ENCODE results near the gene HEPHL1. TPM values are rescaled to one million over a fixed set of nuclear protein-coding genes. Genes with fewer than 3 reads are reported as not detected.
"Not testable (repeated sequence)": the region's sequence is repeated elsewhere in the genome, so short reads cannot be mapped to it uniquely, and the experiment has no call there.

HEPHL1 gene
- total RNA-seq, 1 donor from 2014 or later = not detected

DNA sequence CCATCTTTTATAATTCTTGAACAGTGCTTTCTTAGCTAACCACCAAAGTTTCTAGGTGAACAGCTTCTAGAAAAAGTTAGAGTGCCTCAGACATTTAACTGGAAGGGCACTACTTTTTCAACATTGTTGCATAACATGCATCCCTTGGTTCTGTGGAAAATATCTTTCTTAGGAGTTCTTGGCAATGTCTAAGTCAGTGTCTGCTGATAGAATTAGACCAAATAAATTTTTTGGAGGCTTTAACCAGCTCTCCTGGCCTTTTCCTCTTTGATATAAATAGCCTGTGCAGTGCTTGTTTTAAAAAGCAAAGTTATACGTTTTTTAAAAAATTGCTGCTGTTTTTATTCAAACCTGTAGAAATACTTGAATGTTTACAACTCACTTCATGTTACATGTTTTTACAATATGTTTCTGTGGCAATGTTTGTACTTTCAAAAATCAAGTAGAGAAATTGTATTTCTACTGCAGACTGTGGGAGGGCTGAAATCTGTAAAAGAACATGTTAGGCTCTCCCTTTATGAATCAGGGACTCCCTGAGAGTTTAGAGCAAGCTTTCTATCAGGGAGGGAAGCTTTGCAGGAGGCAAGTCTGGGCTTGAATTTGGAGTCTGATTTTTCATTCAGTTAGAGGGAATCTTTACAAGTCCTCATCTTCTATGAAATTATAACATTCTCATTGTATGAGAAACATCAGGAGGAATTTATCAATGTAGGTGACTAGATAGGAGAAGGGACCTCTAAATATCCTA, 91.2 kb downstream of the HEPHL1 start:
- H3K27ac Mint-ChIP-seq (ENCODE audit: unreplicated experiment) = no peak overlapping the region
- no peaks in the 10 kb centered on the region for H3K36me3 Mint-ChIP-seq (ENCODE audit: low read depth)
- TF ChIP-seq, protein P1, sequence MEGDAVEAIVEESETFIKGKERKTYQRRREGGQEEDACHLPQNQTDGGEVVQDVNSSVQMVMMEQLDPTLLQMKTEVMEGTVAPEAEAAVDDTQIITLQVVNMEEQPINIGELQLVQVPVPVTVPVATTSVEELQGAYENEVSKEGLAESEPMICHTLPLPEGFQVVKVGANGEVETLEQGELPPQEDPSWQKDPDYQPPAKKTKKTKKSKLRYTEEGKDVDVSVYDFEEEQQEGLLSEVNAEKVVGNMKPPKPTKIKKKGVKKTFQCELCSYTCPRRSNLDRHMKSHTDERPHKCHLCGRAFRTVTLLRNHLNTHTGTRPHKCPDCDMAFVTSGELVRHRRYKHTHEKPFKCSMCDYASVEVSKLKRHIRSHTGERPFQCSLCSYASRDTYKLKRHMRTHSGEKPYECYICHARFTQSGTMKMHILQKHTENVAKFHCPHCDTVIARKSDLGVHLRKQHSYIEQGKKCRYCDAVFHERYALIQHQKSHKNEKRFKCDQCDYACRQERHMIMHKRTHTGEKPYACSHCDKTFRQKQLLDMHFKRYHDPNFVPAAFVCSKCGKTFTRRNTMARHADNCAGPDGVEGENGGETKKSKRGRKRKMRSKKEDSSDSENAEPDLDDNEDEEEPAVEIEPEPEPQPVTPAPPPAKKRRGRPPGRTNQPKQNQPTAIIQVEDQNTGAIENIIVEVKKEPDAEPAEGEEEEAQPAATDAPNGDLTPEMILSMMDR (IDR thresholded peaks at IDR 0.05) = no peak
- peaks cover 11% of the 10 kb centered on the region for H3K4me1 Mint-ChIP-seq (ENCODE audit: low read depth)
- peaks cover 5% of the 10 kb centered on the region for H3K27me3 Mint-ChIP-seq (ENCODE audit: low read depth)
- no peak overlapping the region for H3K4me3 Mint-ChIP-seq (ENCODE audit: unreplicated experiment)
- H3K9me3 Mint-ChIP-seq (ENCODE audit: low read depth) = peaks cover 6% of the 10 kb centered on the region
- DNase-seq (ENCODE audit: low spot score) = no peak

DNA sequence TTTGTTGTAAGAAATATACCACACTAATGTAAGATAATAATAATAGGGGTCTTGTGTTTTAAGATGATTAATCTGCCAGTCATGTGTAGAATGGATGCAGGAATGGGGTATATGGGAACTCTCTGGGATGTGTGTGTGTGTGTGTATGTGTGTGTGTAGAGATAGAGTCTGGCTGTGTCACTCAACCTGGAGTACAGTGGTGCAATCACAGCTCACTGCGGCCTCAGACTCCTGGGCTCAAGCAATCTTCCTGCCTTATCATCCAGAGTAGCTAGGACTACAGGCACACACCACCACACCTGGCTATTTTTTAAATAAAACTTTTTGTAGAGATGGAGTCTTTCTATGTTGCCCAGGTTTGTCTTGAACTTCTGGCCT, 96.0 kb downstream of the HEPHL1 start:
- Mint-ChIP-seq H3K27me3 (ENCODE audit: low read depth) (no peaks in the 10 kb centered on the region), H3K4me1 (ENCODE audit: low read depth) (peaks cover 14% of the 10 kb centered on the region), H3K36me3 (ENCODE audit: low read depth) (no peaks in the 10 kb centered on the region), H3K9me3 (ENCODE audit: low read depth) (no peaks in the 10 kb centered on the region), H3K4me3 (ENCODE audit: unreplicated experiment) (no peak overlapping the region), H3K27ac (ENCODE audit: unreplicated experiment) (no peak overlapping the region)
- TF ChIP-seq, protein P1 (IDR thresholded peaks at IDR 0.05) = no peak
- no peak for DNase-seq (ENCODE audit: low spot score)

DNA sequence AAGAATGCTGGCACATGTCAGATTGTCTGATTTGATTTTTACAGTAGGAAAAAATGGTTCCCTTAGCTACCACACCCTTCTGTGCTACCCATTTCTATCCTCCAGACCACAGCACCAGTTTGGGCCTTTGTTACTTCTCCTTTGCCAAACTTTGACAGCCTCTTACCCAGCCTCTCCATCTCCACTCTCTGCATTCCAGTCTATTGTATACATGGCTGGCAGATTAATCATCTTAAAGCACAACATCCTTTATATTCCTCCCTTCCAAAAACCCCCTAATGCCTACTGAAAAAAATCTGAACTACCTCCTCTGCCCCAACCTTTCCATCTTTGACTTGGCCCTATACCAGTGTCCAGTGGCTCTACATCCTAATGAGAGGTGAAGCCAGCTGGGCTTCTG, 96.7 kb downstream of the HEPHL1 start:
- H3K4me3 Mint-ChIP-seq (ENCODE audit: unreplicated experiment) = no peak overlapping the region
- no peak for DNase-seq (ENCODE audit: low spot score)
- H3K4me1 Mint-ChIP-seq (ENCODE audit: low read depth) = peaks cover 8% of the 10 kb centered on the region
- TF ChIP-seq, protein P1 (IDR thresholded peaks at IDR 0.05) = no peak
- H3K27me3 Mint-ChIP-seq (ENCODE audit: low read depth) = no peaks in the 10 kb centered on the region
- no peaks in the 10 kb centered on the region for H3K36me3 Mint-ChIP-seq (ENCODE audit: low read depth)
- no peak overlapping the region for H3K27ac Mint-ChIP-seq (ENCODE audit: unreplicated experiment)
- no peaks in the 10 kb centered on the region for H3K9me3 Mint-ChIP-seq (ENCODE audit: low read depth)

DNA sequence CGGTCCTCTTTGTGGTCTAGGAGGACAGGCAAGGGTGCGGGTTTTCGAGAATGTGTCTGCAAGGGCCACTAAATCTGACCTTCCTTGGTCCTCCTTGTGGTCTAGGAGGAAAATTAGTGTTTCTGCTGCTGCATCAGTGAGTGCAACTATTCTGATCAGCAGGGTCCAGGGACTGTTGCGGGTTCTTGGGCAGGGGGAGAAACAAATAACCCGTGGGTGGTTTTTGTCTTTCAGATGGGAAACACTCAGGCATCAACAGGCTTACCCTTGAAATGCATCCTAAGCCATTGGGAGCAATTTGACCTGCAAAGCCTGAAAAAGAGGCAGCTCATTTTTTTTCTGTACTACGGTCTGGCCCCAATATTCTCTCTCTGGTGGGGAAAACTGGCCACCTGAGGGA, 98.5 kb downstream of the HEPHL1 start:
- H3K36me3 Mint-ChIP-seq (ENCODE audit: low read depth); H3K27ac Mint-ChIP-seq (ENCODE audit: unreplicated experiment); H3K4me3 Mint-ChIP-seq (ENCODE audit: unreplicated experiment); H3K4me1 Mint-ChIP-seq (ENCODE audit: low read depth); H3K9me3 Mint-ChIP-seq (ENCODE audit: low read depth); DNase-seq (ENCODE audit: low spot score); H3K27me3 Mint-ChIP-seq (ENCODE audit: low read depth): not testable (repeated sequence)

DNA sequence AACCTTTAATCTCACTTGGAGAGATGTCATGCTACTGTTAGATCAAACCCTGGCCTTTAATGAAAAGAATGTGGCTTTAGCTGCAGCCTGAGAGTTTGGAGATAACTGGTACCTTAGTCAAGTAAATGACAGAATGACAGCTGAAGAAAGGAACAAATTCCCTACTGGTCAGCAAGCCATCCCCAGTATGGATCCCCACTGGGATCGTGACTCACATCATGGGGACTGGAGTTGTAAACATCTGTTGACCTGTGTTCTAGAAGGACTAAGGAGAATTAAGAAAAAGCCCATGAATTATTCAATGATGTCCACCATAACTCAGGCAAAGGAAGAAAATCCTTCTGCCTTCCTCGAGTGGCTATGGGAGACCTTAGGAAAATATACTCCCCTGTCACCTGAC, 99.4 kb downstream of the HEPHL1 start:
- H3K27me3 Mint-ChIP-seq (ENCODE audit: low read depth); DNase-seq (ENCODE audit: low spot score); H3K36me3 Mint-ChIP-seq (ENCODE audit: low read depth); H3K27ac Mint-ChIP-seq (ENCODE audit: unreplicated experiment); H3K4me3 Mint-ChIP-seq (ENCODE audit: unreplicated experiment); H3K4me1 Mint-ChIP-seq (ENCODE audit: low read depth); H3K9me3 Mint-ChIP-seq (ENCODE audit: low read depth): not testable (repeated sequence)

DNA sequence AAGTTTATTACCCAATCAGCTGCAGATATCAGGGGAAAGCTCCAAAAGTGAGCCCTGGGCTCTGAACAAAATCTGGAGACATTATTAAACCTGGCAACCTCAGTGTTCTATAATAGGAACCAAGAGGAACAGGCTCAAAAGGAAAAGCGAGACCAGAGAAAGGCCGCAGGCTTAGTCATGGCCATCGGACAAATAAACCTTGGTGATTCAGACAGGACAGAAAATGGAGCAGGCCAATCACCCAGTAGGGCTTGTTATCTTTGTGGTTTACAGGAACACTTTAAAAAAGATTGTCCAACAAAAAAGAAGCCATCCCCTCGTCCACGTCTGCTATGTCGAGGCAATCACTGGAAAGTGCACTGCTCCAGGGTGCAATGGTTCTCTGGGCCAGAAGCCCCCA, 99.8 kb downstream of the HEPHL1 start:
- TF ChIP-seq, protein P1 (IDR thresholded peaks at IDR 0.05) = no peak
- DNase-seq (ENCODE audit: low spot score) = no peak
- Mint-ChIP-seq H3K9me3 (ENCODE audit: low read depth) (no peaks in the 10 kb centered on the region), H3K4me3 (ENCODE audit: unreplicated experiment) (no peak overlapping the region), H3K36me3 (ENCODE audit: low read depth) (no peaks in the 10 kb centered on the region), H3K4me1 (ENCODE audit: low read depth) (peaks cover 8% of the 10 kb centered on the region), H3K27ac (ENCODE audit: unreplicated experiment) (no peak overlapping the region), H3K27me3 (ENCODE audit: low read depth) (no peaks in the 10 kb centered on the region)

All from chondrocyte (in vitro differentiated cells).